DMS 273 treated with DMSO at 0.1 percent for 48 hours (cell line): Measurements from ENCODE around the gene SYT13.
A peak's percentile ranks its signal among the peaks of the same experiment; 100 is the strongest.

Experiments used
- DNase-seq: peaks from one replicate; lab custom pipeline; 2025; lab: John Stamatoyannopoulos, UW

Gene SYT13

GRCh38 chr11:45313171-45313865, 27.2 kb upstream of the SYT13 start:
- no peak for DNase-seq

DNA sequence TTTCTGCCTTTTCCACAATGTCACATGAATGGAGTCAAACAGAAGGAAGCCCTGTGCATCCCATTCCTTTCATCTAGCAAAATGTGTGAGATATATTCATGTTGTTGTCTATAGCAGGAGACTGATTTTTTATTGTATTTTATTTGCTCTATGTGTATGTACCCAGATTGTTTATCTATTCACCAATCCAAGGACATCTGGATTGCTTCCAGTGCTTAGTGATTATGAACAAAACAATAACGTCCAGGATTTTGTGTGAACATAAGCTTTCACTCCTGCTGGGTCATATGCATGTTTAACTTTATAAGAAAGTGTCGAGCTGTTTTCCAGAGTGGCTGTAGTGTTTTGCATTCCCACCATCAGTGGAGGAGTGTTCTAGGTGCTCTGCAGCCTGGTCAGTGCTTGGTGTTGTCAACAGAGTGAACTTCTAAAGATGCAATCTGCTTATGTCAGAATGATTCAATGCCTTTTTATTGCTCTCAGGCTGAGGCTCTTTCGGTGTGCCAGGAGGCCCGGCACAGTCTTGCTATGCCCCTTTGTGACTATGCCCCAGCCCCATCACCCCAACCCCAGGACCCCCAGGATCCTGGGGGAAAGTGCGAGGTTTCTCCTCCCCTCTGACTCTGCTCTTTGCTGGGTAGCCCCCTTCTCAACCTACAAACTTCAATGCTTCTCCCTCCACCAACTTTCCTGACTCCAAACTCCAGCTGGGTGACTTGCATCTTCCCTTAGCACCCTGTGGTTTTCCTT, 19.9 kb upstream of the SYT13 start:
- DNase-seq = no peak

DNA sequence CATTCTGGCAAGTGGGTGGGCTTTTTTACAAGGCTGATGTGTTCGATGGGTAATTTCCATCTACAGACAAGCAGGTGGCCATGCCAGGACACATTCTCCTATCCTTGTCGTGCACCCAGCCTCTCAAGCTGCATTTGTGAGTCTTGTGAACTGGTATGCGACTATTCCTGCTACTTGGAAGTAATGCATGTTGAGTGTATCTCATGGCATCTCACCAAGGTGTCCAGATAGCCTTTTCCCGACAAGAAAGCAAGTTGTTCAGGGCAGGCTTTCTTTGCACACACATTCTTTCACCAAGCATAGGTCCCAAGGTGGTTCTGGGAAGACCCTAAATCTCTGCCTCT, 18.8 kb upstream of the SYT13 start:
- no peak for DNase-seq

DNA sequence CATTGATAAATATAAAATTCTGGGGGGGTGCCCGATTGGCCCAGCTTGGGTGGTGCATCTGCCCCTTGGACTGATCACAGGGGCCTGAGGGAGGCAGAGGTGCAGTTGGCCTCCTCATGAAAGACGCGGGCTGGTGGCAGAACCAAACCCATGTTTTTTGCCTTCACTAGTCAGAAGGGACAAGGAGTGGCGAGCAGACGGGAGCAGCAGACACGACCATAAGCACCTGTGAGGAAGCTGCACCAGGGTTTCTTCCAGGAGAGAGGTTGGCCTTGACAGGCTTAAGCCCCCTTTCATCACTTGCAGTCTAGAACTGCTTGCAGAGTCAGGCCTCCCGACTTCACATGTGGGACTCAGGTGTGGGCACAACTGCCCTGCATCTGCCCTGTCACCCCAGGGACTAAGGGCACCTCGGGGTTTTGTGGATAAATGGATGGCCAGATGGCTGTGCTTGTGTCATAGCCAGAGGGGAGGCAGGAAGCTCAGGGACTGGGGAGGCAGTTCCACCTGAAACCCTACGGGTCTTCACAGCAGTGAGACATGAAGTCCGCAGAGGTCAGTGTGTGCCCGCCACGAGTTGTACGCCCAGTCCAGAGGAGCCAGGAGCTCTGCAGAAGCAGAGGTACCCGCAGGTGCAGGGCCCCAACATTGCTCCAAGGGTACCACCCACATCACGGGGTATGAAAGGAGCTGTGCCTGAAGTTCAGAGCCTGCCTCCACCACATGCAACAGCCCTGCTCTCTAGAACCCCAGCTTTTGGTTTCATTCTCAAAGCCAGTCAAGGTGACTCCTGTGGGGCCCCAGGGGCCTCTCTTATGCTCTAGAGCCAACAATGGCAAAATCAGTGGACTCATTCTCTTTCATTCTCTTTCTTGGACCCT, 18.2 kb upstream of the SYT13 start:
- no peak for DNase-seq

GRCh38 chr11:45303316-45303715, 17.2 kb upstream of the SYT13 start:
- DNase-seq = no peak

DNA sequence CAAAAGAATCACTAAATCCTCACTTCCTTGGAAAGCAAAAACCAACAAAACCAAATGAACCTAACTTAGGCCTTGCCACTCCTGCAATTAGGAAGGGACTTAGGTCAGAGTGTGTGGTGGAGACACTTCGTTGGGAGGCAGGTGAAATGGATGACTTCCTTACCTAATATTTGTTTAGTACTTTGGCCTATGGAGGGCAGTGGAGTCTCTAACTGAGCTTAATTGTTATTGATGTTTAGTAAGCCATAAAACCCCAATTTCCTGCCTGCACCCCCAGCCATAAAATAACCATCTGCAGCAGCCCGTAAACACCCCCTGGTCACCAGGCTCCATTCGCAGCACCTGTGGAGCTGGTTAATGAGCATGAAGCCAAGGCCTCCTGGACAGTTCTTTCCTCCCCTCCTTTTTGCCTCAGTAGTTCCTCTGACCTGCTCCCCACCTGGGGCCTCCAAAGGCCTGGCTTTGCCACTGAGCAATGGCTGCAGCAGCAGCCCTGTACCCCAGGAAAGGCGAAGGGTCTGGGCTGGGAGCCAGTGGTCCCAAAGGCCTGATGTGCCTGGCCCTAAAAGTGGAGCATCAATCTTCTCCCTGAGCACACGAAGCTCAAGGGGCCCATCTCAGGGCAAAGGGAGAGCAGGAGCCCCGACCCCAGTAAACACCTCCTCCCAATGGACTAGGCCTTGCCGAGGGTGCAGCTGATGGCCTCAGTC, 15.6 kb upstream of the SYT13 start:
- DNase-seq = no peak

- DNase-seq = no peak
Observed at GRCh38 chr11:45300715-45301114, 14.6 kb upstream of the SYT13 start.

DNA sequence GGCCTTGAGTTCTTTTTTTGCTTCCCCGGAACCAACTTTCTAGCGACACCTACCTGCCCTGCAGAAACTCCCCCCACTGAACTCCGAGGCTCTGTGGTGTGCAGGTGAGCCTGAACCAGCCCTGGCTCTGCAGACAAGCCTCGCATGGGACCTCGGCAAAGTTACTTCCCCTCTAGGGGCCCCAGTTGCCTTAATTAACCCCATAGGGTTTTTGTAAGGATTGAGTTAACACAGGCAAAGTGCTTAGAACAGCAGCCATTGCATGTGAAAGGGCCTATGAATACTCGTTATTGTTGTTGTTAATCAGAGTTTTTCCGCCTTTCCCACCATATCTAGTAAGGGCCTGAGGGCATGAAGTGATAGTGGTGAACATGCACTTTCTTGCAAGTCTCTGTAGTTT, 12.6 kb upstream of the SYT13 start:
- no peak for DNase-seq

- no peak for DNase-seq
Observed at GRCh38 chr11:45296075-45296474, 9.9 kb upstream of the SYT13 start.

DNA sequence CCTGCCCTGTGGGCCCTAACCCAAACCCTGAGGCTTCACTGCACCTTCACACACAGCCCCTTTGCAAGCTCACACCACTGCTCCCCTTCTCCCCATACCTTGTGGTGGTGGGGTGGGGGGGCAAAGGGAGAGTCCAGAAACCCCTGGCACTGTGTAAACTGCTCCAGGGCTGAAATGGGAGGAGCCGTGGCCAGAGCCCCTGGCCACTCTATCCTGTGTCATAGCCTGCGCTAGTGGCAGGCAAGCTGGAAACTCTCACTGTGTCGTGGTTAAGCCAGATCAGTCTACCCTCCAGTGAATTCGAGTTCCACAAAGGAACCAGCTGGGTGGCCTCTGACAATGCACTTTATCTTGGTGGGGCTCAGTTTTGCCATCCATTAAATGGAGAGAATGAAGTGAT, 8.4 kb upstream of the SYT13 start:
- DNase-seq = no peak

- DNase-seq = peak; percentile 37
Observed at GRCh38 chr11:45293566-45294192, 7.5 kb upstream of the SYT13 start.

DNA sequence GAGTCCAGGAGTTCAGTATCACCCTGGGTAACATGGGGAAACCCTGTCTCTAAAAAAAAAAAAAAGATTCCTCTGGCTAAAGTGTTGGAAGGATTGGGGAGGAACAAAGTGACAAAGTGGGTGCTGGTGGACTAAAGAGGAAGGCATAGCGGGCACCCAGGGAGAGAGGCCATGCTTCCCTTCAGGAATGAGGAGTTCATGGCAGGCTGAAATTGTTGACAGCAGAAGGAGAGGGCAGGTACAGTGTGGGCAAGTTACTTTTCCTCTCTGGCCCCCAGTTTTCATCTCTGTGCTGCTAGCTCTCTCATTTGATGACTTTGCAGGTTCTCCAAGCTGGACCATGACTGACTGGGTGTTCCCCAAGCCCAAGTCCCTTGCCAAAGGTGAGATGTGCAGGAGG, 4.4 kb upstream of the SYT13 start:
- no peak for DNase-seq

DNA sequence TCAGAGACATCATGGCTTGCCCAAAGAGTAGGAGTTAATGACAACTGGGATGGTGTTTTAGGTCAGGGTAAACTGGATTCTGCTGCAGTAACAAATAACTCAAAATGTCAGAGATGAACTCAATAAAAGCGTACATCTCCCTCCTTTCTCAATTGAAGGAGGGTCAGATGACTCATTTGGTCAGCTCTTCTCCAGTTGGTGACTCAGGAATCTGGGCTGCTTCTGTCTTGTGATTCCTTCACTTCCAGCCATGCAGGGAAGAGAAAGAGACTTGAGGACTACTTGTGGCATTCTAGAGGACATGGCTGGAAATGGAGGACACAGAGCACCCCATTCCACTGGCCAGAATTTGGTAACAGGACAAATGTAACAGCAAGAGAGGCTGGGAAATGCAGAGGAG, 3.2 kb upstream of the SYT13 start:
- DNase-seq = no peak

DNA sequence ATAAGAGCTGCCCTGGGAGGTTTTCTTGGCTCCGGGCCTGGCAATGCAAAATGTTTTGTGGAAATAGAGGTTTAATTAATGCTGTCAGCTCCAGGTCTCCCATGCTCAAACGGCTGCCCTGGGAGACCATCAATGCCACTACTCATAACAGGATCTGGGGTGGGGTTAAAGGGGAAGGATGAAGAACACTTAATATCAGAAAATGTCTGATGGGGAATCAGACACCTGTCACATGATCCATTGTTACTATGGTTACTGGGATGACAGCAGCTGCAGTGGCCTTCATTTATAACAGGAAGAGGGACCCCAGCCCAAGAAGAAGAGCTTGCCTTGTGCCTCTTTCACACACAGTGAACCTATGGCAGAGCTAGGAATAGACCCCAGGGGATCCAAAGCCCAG, 2.2 kb upstream of the SYT13 start:
- DNase-seq = no peak

GRCh38 chr11:45287316-45287903, 1.3 kb upstream of the SYT13 start:
- DNase-seq = no peak

DNA sequence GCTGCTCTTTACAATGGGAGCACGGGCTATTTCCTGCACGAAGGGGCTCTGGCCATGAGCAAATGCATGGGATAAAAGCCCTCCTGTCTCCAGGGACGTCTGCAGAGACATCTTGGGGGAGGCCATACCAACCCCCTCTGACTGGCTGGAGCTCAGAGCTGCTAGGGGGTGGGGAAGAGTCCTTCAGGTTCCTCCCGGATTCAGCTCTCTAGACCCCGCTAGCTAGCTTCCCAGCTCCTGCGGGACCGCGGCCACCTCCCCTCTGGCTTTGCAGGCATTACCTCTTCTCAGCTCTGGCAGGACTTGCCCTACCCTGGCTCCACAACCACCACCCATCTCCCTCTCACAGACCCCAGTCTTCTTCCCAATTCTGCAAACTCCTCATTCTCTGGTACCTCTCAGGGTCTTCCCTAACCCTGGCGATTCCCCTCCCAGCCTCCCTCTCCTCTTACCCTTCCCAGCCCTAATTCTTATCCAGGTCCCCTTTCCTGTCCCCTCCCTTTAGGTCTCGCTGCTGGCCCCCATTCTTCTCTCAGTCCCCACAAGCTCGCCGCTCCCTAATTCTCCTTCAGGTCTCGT, 802 bp downstream of the SYT13 start:
- DNase-seq = no peak

- no peak for DNase-seq
Observed at GRCh38 chr11:45282081-45282480, 4.1 kb downstream of the SYT13 start.

DNA sequence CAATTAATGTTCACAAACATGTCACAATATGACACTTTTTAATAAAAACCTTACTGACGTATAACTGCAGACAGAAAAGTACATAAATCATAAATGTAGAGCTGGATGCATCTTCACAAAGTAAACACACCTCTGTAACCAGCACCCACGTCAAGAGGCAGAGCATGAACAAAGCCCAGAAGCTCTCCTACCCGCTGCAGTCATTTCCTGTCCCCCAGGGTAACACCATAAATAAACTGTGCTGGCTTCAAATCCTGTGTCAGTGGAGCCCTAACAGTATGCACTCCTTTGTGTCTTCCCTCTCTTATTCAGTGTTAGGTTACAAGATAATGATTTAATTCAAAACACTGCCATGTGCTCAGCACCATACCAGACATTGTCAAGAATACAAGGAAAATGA, 5.7 kb downstream of the SYT13 start:
- no peak for DNase-seq

- no peak for DNase-seq
Observed at GRCh38 chr11:45279645-45280044, 6.5 kb downstream of the SYT13 start.

DNA sequence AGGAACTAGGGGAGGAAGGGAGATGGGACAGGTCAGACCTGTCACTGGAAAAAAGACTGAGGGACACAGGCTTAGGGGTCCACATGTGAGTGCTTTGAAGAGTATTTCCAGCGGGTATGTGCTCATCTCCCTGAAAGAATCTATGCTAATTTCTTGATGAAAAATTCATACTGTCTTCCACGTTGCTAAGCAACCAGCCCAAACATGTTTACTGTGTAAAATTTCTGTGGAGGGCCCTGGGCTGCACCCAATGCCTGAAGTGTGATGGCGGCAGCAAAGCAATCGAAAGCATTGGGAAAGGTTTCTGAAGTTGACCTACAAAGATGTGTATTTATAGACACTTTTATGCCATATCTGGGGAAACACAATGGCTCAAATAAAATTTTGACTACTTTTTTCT, 7.4 kb downstream of the SYT13 start:
- DNase-seq = no peak

DNA sequence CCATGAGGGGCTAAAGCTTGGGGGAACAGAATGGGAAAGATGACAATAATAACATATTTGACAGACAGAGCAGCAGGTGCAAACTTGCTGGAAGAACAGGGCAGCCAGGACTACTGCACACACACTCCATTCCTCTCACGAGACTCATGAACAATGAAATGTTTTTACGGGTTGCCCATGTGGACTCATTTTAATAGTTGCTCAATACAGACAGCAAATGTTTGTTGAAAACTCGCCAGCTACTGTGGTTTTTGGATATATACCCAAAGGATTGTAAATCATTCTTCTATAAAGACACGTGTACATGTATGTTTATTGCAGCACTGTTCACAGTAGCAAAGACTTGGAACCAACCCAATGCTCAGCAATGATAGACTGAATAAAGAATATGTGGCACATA, 10.3 kb downstream of the SYT13 start:
- no peak for DNase-seq
